ENCODE results near the gene ASB2. TPM values are rescaled to one million over a fixed set of nuclear protein-coding genes. Genes with fewer than 3 reads are reported as not detected.

ASB2 gene
- total RNA-seq, 2 donors from 2014 or later, result 43.3 to 45.6 TPM

GRCh38 chr14:93943052-93943451, 33.3 kb downstream of the ASB2 start:
- no peak for DNase-seq
- Mint-ChIP-seq H3K4me1 (ENCODE audit: low read depth) (peaks cover 29% of the 10 kb centered on the region), H3K27me3 (ENCODE audit: low read depth) (peaks cover 5% of the 10 kb centered on the region), H3K4me3 (no peak overlapping the region), H3K36me3 (ENCODE audit: insufficient read depth in 2 of 2) (peaks cover 2 to 6% of the 10 kb centered on the region in 2 donors), H3K9me3 (no peaks in the 10 kb centered on the region), H3K27ac (no peak overlapping the region)
- no peak for ATAC-seq (replicated peaks in 1 of 2)

- no peaks in the 10 kb centered on the region for H3K9me3 Mint-ChIP-seq
- H3K4me3 Mint-ChIP-seq, result no peak overlapping the region
- ATAC-seq (replicated peaks in 1 of 2) (no peak), DNase-seq (no peak)
- peaks cover 4 to 5% of the 10 kb centered on the region in 2 donors for H3K36me3 Mint-ChIP-seq (ENCODE audit: insufficient read depth in 2 of 2)
- peaks cover 23% of the 10 kb centered on the region for H3K4me1 Mint-ChIP-seq (ENCODE audit: low read depth)
- H3K27me3 Mint-ChIP-seq (ENCODE audit: low read depth), result peaks cover 11% of the 10 kb centered on the region
- H3K27ac Mint-ChIP-seq, result no peak overlapping the region
These were observed 35.0 kb downstream of the ASB2 start for GRCh38 chr14:93941293-93941910.

- Mint-ChIP-seq H3K27ac (peak overlapping the region; percentile 12), H3K36me3 (ENCODE audit: insufficient read depth in 2 of 2) (peaks cover 4 to 5% of the 10 kb centered on the region in 2 donors), H3K4me1 (ENCODE audit: low read depth) (peaks cover 19% of the 10 kb centered on the region), H3K4me3 (peak overlapping the region in 1 of 2 donors; percentile 24), H3K9me3 (no peaks in the 10 kb centered on the region), H3K27me3 (ENCODE audit: low read depth) (peaks cover 11% of the 10 kb centered on the region)
- ATAC-seq (replicated peaks in 1 of 2) (no peak), DNase-seq (no peak)
These were observed 35.9 kb downstream of the ASB2 start for GRCh38 chr14:93940437-93940836.

GRCh38 chr14:93939304-93940229, 36.8 kb downstream of the ASB2 start:
- peaks cover 19% of the 10 kb centered on the region for H3K4me1 Mint-ChIP-seq (ENCODE audit: low read depth)
- ATAC-seq (replicated peaks in 1 of 2) (peak; percentile 97), DNase-seq (peak; percentile 92 to 98)
- peak overlapping the region; percentile 76 for H3K27ac Mint-ChIP-seq
- no peaks in the 10 kb centered on the region for H3K9me3 Mint-ChIP-seq
- peaks cover 11% of the 10 kb centered on the region for H3K27me3 Mint-ChIP-seq (ENCODE audit: low read depth)
- peaks cover 4 to 5% of the 10 kb centered on the region in 2 donors for H3K36me3 Mint-ChIP-seq (ENCODE audit: insufficient read depth in 2 of 2)
- H3K4me3 Mint-ChIP-seq, result peak overlapping the region; percentile 64 to 65

GRCh38 chr14:93938751-93939303, 37.5 kb downstream of the ASB2 start:
- Mint-ChIP-seq H3K4me3 (peak overlapping the region; percentile 13 to 65), H3K27me3 (ENCODE audit: low read depth) (peaks cover 11% of the 10 kb centered on the region), H3K4me1 (ENCODE audit: low read depth) (peaks cover 19% of the 10 kb centered on the region), H3K27ac (no peak overlapping the region), H3K9me3 (no peaks in the 10 kb centered on the region), H3K36me3 (ENCODE audit: insufficient read depth in 2 of 2) (peaks cover 4 to 5% of the 10 kb centered on the region in 2 donors)
- ATAC-seq (replicated peaks in 1 of 2), result no peak
- no peak for DNase-seq

GRCh38 chr14:93937519-93937918, 38.9 kb downstream of the ASB2 start:
- no peak overlapping the region for H3K4me3 Mint-ChIP-seq
- H3K9me3 Mint-ChIP-seq, result no peaks in the 10 kb centered on the region
- peaks cover 4 to 8% of the 10 kb centered on the region in 2 donors for H3K36me3 Mint-ChIP-seq (ENCODE audit: insufficient read depth in 2 of 2)
- no peak overlapping the region for H3K27ac Mint-ChIP-seq
- peaks cover 19% of the 10 kb centered on the region for H3K4me1 Mint-ChIP-seq (ENCODE audit: low read depth)
- no peak for ATAC-seq (replicated peaks in 1 of 2)
- no peak for DNase-seq
- peaks cover 11% of the 10 kb centered on the region for H3K27me3 Mint-ChIP-seq (ENCODE audit: low read depth)

- DNase-seq, result no peak
- Mint-ChIP-seq H3K27me3 (ENCODE audit: low read depth) (peaks cover 11% of the 10 kb centered on the region), H3K9me3 (no peaks in the 10 kb centered on the region), H3K4me1 (ENCODE audit: low read depth) (peaks cover 19% of the 10 kb centered on the region), H3K36me3 (ENCODE audit: insufficient read depth in 2 of 2) (peaks cover 4 to 8% of the 10 kb centered on the region in 2 donors), H3K27ac (no peak overlapping the region), H3K4me3 (no peak overlapping the region)
- ATAC-seq (replicated peaks in 1 of 2), result no peak
These were observed 39.4 kb downstream of the ASB2 start for GRCh38 chr14:93936926-93937325.

- Mint-ChIP-seq H3K36me3 (ENCODE audit: insufficient read depth in 2 of 2) (peaks cover 4 to 5% of the 10 kb centered on the region in 2 donors), H3K4me1 (ENCODE audit: low read depth) (peaks cover 16% of the 10 kb centered on the region), H3K4me3 (no peak overlapping the region), H3K27me3 (ENCODE audit: low read depth) (peaks cover 11% of the 10 kb centered on the region), H3K9me3 (no peaks in the 10 kb centered on the region), H3K27ac (no peak overlapping the region)
- DNase-seq (no peak), ATAC-seq (replicated peaks in 1 of 2) (no peak)
These were observed 40.1 kb downstream of the ASB2 start for GRCh38 chr14:93936245-93936644.

GRCh38 chr14:93935213-93935612, 41.2 kb downstream of the ASB2 start:
- peaks cover 5% of the 10 kb centered on the region for H3K4me1 Mint-ChIP-seq (ENCODE audit: low read depth)
- no peaks in the 10 kb centered on the region for H3K9me3 Mint-ChIP-seq
- H3K36me3 Mint-ChIP-seq (ENCODE audit: insufficient read depth in 2 of 2), result peaks cover 2 to 5% of the 10 kb centered on the region in 2 donors
- no peak for ATAC-seq (replicated peaks in 1 of 2)
- H3K27ac Mint-ChIP-seq, result no peak overlapping the region
- H3K27me3 Mint-ChIP-seq (ENCODE audit: low read depth), result peaks cover 11% of the 10 kb centered on the region
- no peak overlapping the region for H3K4me3 Mint-ChIP-seq
- DNase-seq, result no peak

GRCh38 chr14:93932642-93933041, 43.7 kb downstream of the ASB2 start:
- peaks cover under 1 to 3% of the 10 kb centered on the region in 2 donors for H3K36me3 Mint-ChIP-seq (ENCODE audit: insufficient read depth in 2 of 2)
- no peaks in the 10 kb centered on the region for H3K9me3 Mint-ChIP-seq
- DNase-seq, result no peak
- no peak overlapping the region for H3K4me3 Mint-ChIP-seq
- H3K4me1 Mint-ChIP-seq (ENCODE audit: low read depth), result no peaks in the 10 kb centered on the region
- H3K27me3 Mint-ChIP-seq (ENCODE audit: low read depth), result peaks cover 3% of the 10 kb centered on the region
- ATAC-seq (replicated peaks in 1 of 2), result no peak
- H3K27ac Mint-ChIP-seq, result no peak overlapping the region

GRCh38 chr14:93930989-93931307, 45.4 kb downstream of the ASB2 start:
- H3K27me3 Mint-ChIP-seq (ENCODE audit: low read depth), result no peaks in the 10 kb centered on the region
- no peaks in the 10 kb centered on the region for H3K4me1 Mint-ChIP-seq (ENCODE audit: low read depth)

GRCh38 chr14:93930296-93930988, 45.9 kb downstream of the ASB2 start:
- no peaks in the 10 kb centered on the region for H3K4me1 Mint-ChIP-seq (ENCODE audit: low read depth)
- no peaks in the 10 kb centered on the region for H3K27me3 Mint-ChIP-seq (ENCODE audit: low read depth)
- peaks cover 0 to 3% of the 10 kb centered on the region in 2 donors for H3K36me3 Mint-ChIP-seq (ENCODE audit: insufficient read depth in 2 of 2)
- no peak for DNase-seq
- no peaks in the 10 kb centered on the region for H3K9me3 Mint-ChIP-seq
- H3K4me3 Mint-ChIP-seq, result no peak overlapping the region
- no peak overlapping the region for H3K27ac Mint-ChIP-seq
- no peak for ATAC-seq (replicated peaks in 1 of 2)

More at GRCh38 chr14:93930989-93931307, 45.4 kb downstream of the ASB2 start:
- Mint-ChIP-seq H3K4me3 (no peak overlapping the region), H3K9me3 (no peaks in the 10 kb centered on the region), H3K27ac (no peak overlapping the region), H3K36me3 (ENCODE audit: insufficient read depth in 2 of 2) (peaks cover 0 to 3% of the 10 kb centered on the region in 2 donors)
- no peak for ATAC-seq (replicated peaks in 1 of 2)
- no peak for DNase-seq

GRCh38 chr14:93929657-93930056, 46.7 kb downstream of the ASB2 start:
- H3K9me3 Mint-ChIP-seq, result no peaks in the 10 kb centered on the region
- H3K36me3 Mint-ChIP-seq (ENCODE audit: insufficient read depth in 2 of 2), result peaks cover 0 to 3% of the 10 kb centered on the region in 2 donors
- no peak overlapping the region for H3K27ac Mint-ChIP-seq
- H3K4me1 Mint-ChIP-seq (ENCODE audit: low read depth), result no peaks in the 10 kb centered on the region
- ATAC-seq (replicated peaks in 1 of 2) (no peak), DNase-seq (no peak)
- no peaks in the 10 kb centered on the region for H3K27me3 Mint-ChIP-seq (ENCODE audit: low read depth)
- no peak overlapping the region for H3K4me3 Mint-ChIP-seq

All from activated T-cell treated with anti-CD3 and anti-CD28 coated beads, Interleukin-2, amount 50 U/mL, for 72 hours (primary cell).